Mucosa of rectum (tissue), 2 donors: ENCODE measurements around the gene ITPRID2.
"Not testable (repeated sequence)": the region's sequence is repeated elsewhere in the genome, so short reads cannot be mapped to it uniquely, and the experiment has no call there.

Source experiments
- H3K27ac ChIP-seq, 2 donors: one replicate each; pipeline ENCODE4 v1.7.0; 2013; ENCODE audit warnings: inconsistent platforms in 2 of 2, low read depth in 2 of 2, low read length in 2 of 2
- H3K27me3 ChIP-seq, 2 donors: one replicate each; pipeline ENCODE4 v1.7.0; 2013; ENCODE audit warnings: low read length in 2 of 2; ENCODE audit not compliant: control insufficient read depth in 2 of 2, insufficient read depth in 2 of 2
- H3K36me3 ChIP-seq, 2 donors: one replicate each; pipeline ENCODE4 v1.7.0; 2013; ENCODE audit warnings: low read length in 2 of 2; ENCODE audit not compliant: control insufficient read depth in 2 of 2, insufficient read depth in 2 of 2
- H3K4me1 ChIP-seq, 2 donors: one replicate each; pipeline ENCODE4 v1.7.0; 2013; ENCODE audit warnings: low read length in 2 of 2, mild to moderate bottlenecking in 1 of 2; ENCODE audit not compliant: control insufficient read depth in 2 of 2, insufficient read depth in 2 of 2
- H3K4me3 ChIP-seq, 2 donors: one replicate each; pipeline ENCODE4 v1.7.0; 2013; ENCODE audit warnings: low read length in 2 of 2
- H3K9ac ChIP-seq, 2 donors: one replicate each; pipeline ENCODE4 v1.7.0; 2013; ENCODE audit warnings: low read length in 2 of 2, low read depth in 1 of 2, mild to moderate bottlenecking in 1 of 2
- H3K9me3 ChIP-seq, 2 donors: one replicate each; pipeline ENCODE4 v1.7.0; 2013; ENCODE audit warnings: low read length in 2 of 2; ENCODE audit not compliant: control insufficient read depth in 2 of 2
- donor health status: healthy.
- donor health status: Normal muscosa, but diverticular disease.

The ITPRID2 gene

GRCh38 chr2:181954538-181954883 lies 63.0 kb downstream of the ITPRID2 start:
- Histone ChIP-seq H3K36me3 (no peaks in the 10 kb centered on the region), H3K4me3 (peak overlapping the region; percentile 27 to 47), H3K27me3 (no peaks in the 10 kb centered on the region), H3K27ac (no peak overlapping the region), H3K4me1 (no peaks in the 10 kb centered on the region), H3K9me3 (no peaks in the 10 kb centered on the region), H3K9ac (peak overlapping the region in 1 of 2 donors; percentile 9)

- Histone ChIP-seq H3K27me3 (no peaks in the 10 kb centered on the region), H3K27ac (no peak overlapping the region)
These were observed 63.5 kb downstream of the ITPRID2 start for GRCh38 chr2:181955010-181955409.

DNA sequence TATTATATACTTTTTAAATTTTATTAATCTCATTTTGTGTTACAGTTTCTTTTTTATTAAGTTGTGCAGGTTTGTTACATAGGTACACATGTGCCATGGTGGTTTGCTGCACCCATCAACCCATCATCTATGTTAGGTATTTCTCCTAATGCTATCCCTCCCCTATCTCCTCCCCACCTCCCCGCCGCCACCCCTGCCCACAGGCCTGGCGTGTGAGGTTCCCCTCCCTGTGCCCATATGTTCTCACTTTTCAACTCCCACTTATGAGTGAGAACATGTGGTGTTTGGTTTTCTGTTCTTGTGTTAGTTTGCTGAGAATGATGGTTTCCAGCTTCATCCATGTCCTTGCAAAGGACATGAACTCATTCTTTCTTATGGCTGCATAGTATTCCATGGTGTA lies 64.3 kb downstream of the ITPRID2 start:
- not testable (repeated sequence) for H3K9me3 ChIP-seq, H3K27me3 ChIP-seq, H3K9ac ChIP-seq, H3K4me1 ChIP-seq, H3K36me3 ChIP-seq, H3K4me3 ChIP-seq, H3K27ac ChIP-seq

More at GRCh38 chr2:181955010-181955409, 63.5 kb downstream of the ITPRID2 start:
- Histone ChIP-seq H3K4me3 (no peak overlapping the region), H3K9me3 (no peaks in the 10 kb centered on the region), H3K36me3 (no peaks in the 10 kb centered on the region), H3K4me1 (no peaks in the 10 kb centered on the region), H3K9ac (no peak overlapping the region)

GRCh38 chr2:181957668-181958067 lies 66.1 kb downstream of the ITPRID2 start:
- H3K9ac ChIP-seq = no peak overlapping the region

DNA sequence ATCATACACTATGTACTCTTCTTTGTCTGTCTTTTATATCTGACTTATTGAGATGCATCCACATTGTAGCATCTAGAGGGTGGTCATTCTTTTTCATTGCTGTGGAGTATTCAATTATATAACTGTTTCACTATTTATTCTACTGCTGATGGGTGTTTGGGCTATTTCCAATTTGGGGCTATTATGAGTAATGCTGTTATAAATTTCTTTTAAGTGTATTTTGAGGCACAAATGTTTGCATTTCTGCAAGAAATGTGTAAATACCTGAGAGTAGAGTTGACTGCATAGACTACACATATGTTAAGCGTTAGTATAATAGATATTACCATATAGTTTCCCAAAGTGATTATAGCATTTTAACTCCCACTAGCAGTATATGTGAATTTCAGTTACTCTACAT lies 67.2 kb downstream of the ITPRID2 start:
- no peaks in the 10 kb centered on the region for H3K4me1 ChIP-seq

More at GRCh38 chr2:181957668-181958067, 66.1 kb downstream of the ITPRID2 start:
- no peak overlapping the region for H3K27ac ChIP-seq
- H3K4me3 ChIP-seq = no peak overlapping the region
- H3K9me3 ChIP-seq = no peaks in the 10 kb centered on the region
- no peaks in the 10 kb centered on the region for H3K36me3 ChIP-seq
- no peaks in the 10 kb centered on the region for H3K4me1 ChIP-seq
- H3K27me3 ChIP-seq = no peaks in the 10 kb centered on the region

DNA sequence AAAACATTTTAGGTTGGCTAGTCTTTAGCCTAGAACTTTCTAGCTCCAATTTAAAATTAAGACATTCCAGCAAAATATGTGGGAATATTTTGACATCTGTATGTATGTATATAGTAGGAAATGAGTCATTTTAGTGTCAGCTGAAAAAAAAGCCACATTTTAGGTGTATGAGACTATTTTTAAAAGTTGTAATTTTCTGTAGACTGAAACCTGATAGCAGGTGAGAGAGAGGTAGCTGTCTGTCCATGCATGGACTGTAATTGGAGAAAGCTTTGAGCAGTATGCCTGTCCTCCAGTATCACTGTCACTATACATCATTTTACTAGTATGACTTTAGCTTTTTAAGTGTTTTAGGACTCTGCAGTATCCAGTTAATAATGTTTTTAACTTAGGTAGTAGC lies 68.0 kb downstream of the ITPRID2 start:
- no peaks in the 10 kb centered on the region for H3K27me3 ChIP-seq
- no peaks in the 10 kb centered on the region for H3K36me3 ChIP-seq
- H3K4me3 ChIP-seq = no peak overlapping the region
- no peak overlapping the region for H3K27ac ChIP-seq
- H3K9me3 ChIP-seq = no peaks in the 10 kb centered on the region
- H3K4me1 ChIP-seq = no peaks in the 10 kb centered on the region
- no peak overlapping the region for H3K9ac ChIP-seq

More for the DNA sequence above, 67.2 kb downstream of the ITPRID2 start:
- Histone ChIP-seq H3K4me3 (no peak overlapping the region), H3K27me3 (no peaks in the 10 kb centered on the region), H3K9ac (no peak overlapping the region), H3K36me3 (no peaks in the 10 kb centered on the region), H3K9me3 (no peaks in the 10 kb centered on the region), H3K27ac (no peak overlapping the region)

- not testable (repeated sequence) for H3K36me3 ChIP-seq, H3K9me3 ChIP-seq, H3K4me3 ChIP-seq, H3K9ac ChIP-seq, H3K4me1 ChIP-seq, H3K27ac ChIP-seq, H3K27me3 ChIP-seq
These were observed 69.6 kb downstream of the ITPRID2 start for GRCh38 chr2:181961167-181961566.

GRCh38 chr2:181962142-181962541 lies 70.6 kb downstream of the ITPRID2 start:
- no peak overlapping the region for H3K27ac ChIP-seq
- H3K4me3 ChIP-seq = no peak overlapping the region
- H3K4me1 ChIP-seq = no peaks in the 10 kb centered on the region
- no peak overlapping the region for H3K9ac ChIP-seq
- no peaks in the 10 kb centered on the region for H3K9me3 ChIP-seq
- no peaks in the 10 kb centered on the region for H3K36me3 ChIP-seq
- H3K27me3 ChIP-seq = no peaks in the 10 kb centered on the region

DNA sequence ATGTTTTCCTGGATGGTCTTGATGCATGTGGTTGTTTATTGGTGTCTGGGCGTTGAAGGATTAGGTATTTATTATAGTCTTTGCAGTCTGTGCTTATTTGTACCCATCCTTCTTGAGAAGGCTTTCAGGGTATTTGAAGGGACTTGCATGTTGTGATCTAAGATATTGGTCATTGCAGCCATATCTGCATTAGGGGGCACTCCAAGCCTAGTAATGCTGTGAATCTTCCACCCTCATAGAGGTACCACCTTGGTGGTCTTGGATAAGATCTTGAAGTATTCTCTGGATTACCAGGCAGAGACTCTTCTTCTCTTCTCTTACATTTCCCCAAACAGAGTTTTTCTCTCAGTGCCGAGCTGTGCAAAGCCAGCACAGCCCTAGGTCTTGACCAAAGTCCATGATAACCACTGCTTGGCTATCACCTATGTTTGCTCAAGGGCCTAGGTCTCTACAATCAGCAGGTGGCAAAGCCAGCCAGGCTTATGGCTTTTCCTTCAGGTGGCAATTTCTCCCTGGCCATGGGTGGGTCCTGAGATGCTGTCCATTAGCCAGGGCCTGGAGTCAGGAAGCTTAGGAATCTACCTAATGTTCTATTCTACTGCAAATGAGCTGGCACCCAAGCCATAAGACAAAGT lies 78.7 kb downstream of the ITPRID2 start:
- H3K4me3 ChIP-seq = no peak overlapping the region
- H3K27ac ChIP-seq = no peak overlapping the region
- H3K9me3 ChIP-seq = peaks cover 0 to 2% of the 10 kb centered on the region in 2 donors
- H3K36me3 ChIP-seq = no peaks in the 10 kb centered on the region
- H3K27me3 ChIP-seq = no peaks in the 10 kb centered on the region
- H3K4me1 ChIP-seq = no peaks in the 10 kb centered on the region
- no peak overlapping the region for H3K9ac ChIP-seq

- Histone ChIP-seq H3K9me3 (peaks cover 0 to 2% of the 10 kb centered on the region in 2 donors), H3K27me3 (no peaks in the 10 kb centered on the region), H3K4me3 (no peak overlapping the region), H3K9ac (no peak overlapping the region), H3K27ac (no peak overlapping the region), H3K36me3 (no peaks in the 10 kb centered on the region), H3K4me1 (no peaks in the 10 kb centered on the region)
These were observed 79.5 kb downstream of the ITPRID2 start for GRCh38 chr2:181971032-181971431.
